T-helper 2 cell treated with Interferon-gamma antibody and Interleukin-4, amounts not matched to agents 100 ng/mL and 5 ng/mL, for 36 hours (primary cell): ENCODE results near the gene OLR1. TPM values are rescaled to one million over a fixed set of nuclear protein-coding genes. Genes with fewer than 3 reads are reported as not detected.

Experiments used
- intact Hi-C: fragments of 100-400 bp; cut with micrococcal nuclease; formaldehyde crosslinking; loops from one replicate; pipeline ENCODE4 v1.15.1; 2023
- total RNA-seq: library from RNA; stranded (reverse); gene quantifications from 2 replicates; pipeline ENCODE4 v1.2.3, GENCODE V29; 2022

Gene OLR1
- total RNA-seq, 1 donor from 2014 or later: not detected

DNA sequence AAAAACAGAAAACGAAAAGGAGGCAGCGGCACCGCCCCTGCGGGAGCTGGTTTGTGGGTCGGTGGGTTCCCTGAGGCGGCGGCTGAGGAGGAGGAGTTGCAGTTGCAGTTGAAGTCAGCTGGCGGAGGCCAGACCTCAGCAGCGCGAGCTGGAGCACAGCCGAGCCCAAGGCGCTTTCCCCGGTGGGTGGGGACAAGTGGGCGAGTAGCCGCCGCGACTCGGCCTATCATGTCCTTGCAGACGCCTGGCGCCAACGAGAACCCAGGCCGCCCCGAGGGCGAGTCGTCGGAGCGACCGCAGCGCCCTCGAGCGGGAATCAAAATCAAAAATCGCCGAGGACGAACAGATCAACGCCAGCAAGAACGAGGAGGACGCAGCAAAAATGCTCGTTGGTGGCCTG lies 60.5 kb downstream of the OLR1 start:
- intact Hi-C loops: no loop called here

DNA sequence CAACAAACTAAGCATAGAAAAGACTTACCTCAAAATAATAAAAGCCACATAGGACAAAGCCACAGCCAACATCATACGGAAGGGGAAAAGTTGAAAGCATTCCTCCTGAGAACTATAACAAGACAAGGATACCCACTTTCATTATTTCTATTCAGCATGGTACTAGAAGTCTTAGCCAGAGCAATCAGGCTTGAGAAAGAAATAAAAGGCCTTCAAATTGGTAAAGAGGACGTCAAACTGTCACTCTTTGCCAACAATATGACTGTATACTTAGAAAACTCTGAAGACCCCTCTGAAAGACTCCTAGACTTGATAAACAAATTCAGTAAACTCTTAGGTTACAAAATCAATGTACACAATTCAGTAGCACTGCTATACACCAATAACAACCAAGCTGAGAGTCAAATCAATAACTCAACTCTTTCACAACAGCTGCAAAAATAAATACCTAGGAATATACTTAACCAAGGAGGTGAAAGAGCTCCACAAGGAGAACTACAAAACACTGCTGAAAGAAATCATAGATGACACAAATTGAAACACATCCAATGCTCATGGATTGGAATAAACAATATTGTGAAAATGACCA lies 61.6 kb downstream of the OLR1 start:
- intact Hi-C loops: no loop called here

Other genes starting within 250 kb of the OLR1 start
- not detected in 2 replicates for gene CLEC2A, start 239.8 kb downstream of the OLR1 start, total RNA-seq
- 1.8 TPM in 2 replicates for gene CLEC12A, start 200.7 kb downstream of the OLR1 start, total RNA-seq
- not detected in 2 replicates for gene CLEC1B, start 173.0 kb downstream of the OLR1 start, total RNA-seq
- 0.50 TPM in 1 of 2 replicates, not detected in the other for gene CLEC12B, start 161.5 kb downstream of the OLR1 start, total RNA-seq
- not detected in 2 replicates for gene CLEC9A, start 141.4 kb downstream of the OLR1 start, total RNA-seq
- not detected in 2 replicates for gene CLEC1A, start 73.1 kb downstream of the OLR1 start, total RNA-seq
- gene CLEC7A, start 41.9 kb downstream of the OLR1 start, total RNA-seq: not detected in 2 replicates
- not detected in 2 replicates for gene TMEM52B, start 6.9 kb upstream of the OLR1 start, total RNA-seq
- 6.6 and 7.0 TPM in 2 replicates for gene GABARAPL1, start 40.7 kb upstream of the OLR1 start, total RNA-seq
- 0.50 and 0.70 TPM in 2 replicates for gene KLRD1, start 135.7 kb upstream of the OLR1 start, total RNA-seq
- gene KLRK1, start 217.9 kb upstream of the OLR1 start, total RNA-seq: 0.23 and 0.43 TPM in 2 replicates
- gene KLRC4, start 237.6 kb upstream of the OLR1 start, total RNA-seq: not detected in 2 replicates
- gene KLRC3, start 248.5 kb upstream of the OLR1 start, total RNA-seq: not detected in 2 replicates